GM23338 (cell line): ENCODE results near the gene KLHL1. TPM values are rescaled to one million over a fixed set of nuclear protein-coding genes. Genes with fewer than 3 reads are reported as not detected.

Source experiments
- ATAC-seq: fragments of 200-7000 bp; cut with Tn5 transposase; 3 replicates; pipeline ENCODE4 v1.9.1; 2020
- DNase-seq: peaks from one replicate; pipeline ENCODE4 v3.0.0-alpha.2; 2015; ENCODE audit warnings: low spot score
- H2AFZ ChIP-seq: fragments of 200-600 bp; sonication (generic); 2 replicates; pipeline ENCODE4 v1.8.0; 2016; ENCODE audit warnings: antibody characterized with exemption, mild to moderate bottlenecking, moderate library complexity
- H3F3A ChIP-seq: fragments of 200-600 bp; sonication (generic); replicated peaks from 2 replicates; pipeline ENCODE4 v1.8.0; 2017; ENCODE audit warnings: antibody characterized with exemption, mixed run types, low read depth
- H3K27ac ChIP-seq: fragments of 200-600 bp; sonication (generic); 2 replicates; pipeline ENCODE4 v1.6.1; 2016; ENCODE audit warnings: low read depth
- H3K27me3 ChIP-seq: fragments of 200-600 bp; sonication (generic); 2 replicates; pipeline ENCODE4 v1.8.0; 2016; ENCODE audit warnings: mild to moderate bottlenecking, mixed run types, moderate library complexity; ENCODE audit not compliant: insufficient read depth
- H3K36me3 ChIP-seq: fragments of 200-600 bp; sonication (generic); 2 replicates; pipeline ENCODE4 v1.8.0; 2016; ENCODE audit warnings: mild to moderate bottlenecking; ENCODE audit not compliant: insufficient read depth
- H3K4me1 ChIP-seq: fragments of 200-600 bp; sonication (generic); 2 replicates; pipeline ENCODE4 v1.8.0; 2016; ENCODE audit warnings: mild to moderate bottlenecking, moderate library complexity; ENCODE audit not compliant: insufficient read depth
- H3K4me2 ChIP-seq: fragments of 200-600 bp; sonication (generic); 2 replicates; pipeline ENCODE4 v1.7.1; 2017; ENCODE audit warnings: mixed run types
- H3K4me3 ChIP-seq: fragments of 200-600 bp; sonication (generic); 2 replicates; pipeline ENCODE4 v1.6.1; 2016; ENCODE audit warnings: mixed run types
- H3K79me2 ChIP-seq: fragments of 200-600 bp; sonication (generic); replicated peaks from 2 replicates; pipeline ENCODE4 v1.8.0; 2017; ENCODE audit warnings: mild to moderate bottlenecking; ENCODE audit not compliant: insufficient read depth
- H3K9me2 ChIP-seq: fragments of 200-600 bp; sonication (generic); 2 replicates; pipeline ENCODE4 v1.8.0; 2017; ENCODE audit not compliant: insufficient read depth
- H4K20me1 ChIP-seq: fragments of 200-600 bp; sonication (generic); replicated peaks from 2 replicates; pipeline ENCODE4 v1.8.0; 2017; ENCODE audit warnings: mild to moderate bottlenecking; ENCODE audit not compliant: insufficient read depth
- H3K27ac Mint-ChIP-seq: 2 replicates; pipeline ENCODE4 v1.8.0; 2020; ENCODE audit warnings: inconsistent platforms, mild to moderate bottlenecking, moderate library complexity, mixed read lengths
- H3K27me3 Mint-ChIP-seq: 3 replicates; pipeline ENCODE4 v1.8.0; 2022; ENCODE audit warnings: low read depth, mild to moderate bottlenecking, moderate library complexity, mixed read lengths, inconsistent platforms; ENCODE audit not compliant: insufficient read depth, poor library complexity
- H3K36me3 Mint-ChIP-seq: 3 replicates; pipeline ENCODE4 v1.8.0; 2021; ENCODE audit warnings: low read depth, mild to moderate bottlenecking, inconsistent platforms, moderate library complexity, mixed read lengths
- H3K4me1 Mint-ChIP-seq: 3 replicates; pipeline ENCODE4 v1.8.0; 2020; ENCODE audit warnings: mild to moderate bottlenecking, inconsistent platforms, mixed read lengths
- H3K4me3 Mint-ChIP-seq: 3 replicates; pipeline ENCODE4 v1.8.0; 2021; ENCODE audit warnings: moderate library complexity, mild to moderate bottlenecking, inconsistent platforms, mixed read lengths
- H3K9me3 Mint-ChIP-seq: 3 replicates; pipeline ENCODE4 v1.8.0; 2020; ENCODE audit warnings: moderate library complexity, mild to moderate bottlenecking, inconsistent platforms, mixed read lengths
- CTCF ChIP-seq, 2 experiments: fragments of 200-600 bp in 1 of 2; sonication (generic) in 1 of 2; conservative IDR thresholded peaks; 2 replicates each; pipeline versions ENCODE4 v1.5.1 to v1.6.1; 2016 to 2017; ENCODE audit warnings: antibody characterized with exemption in 2 of 2, low read depth in 2 of 2, mild to moderate bottlenecking in 2 of 2, moderate library complexity in 1 of 2
- ETS1 ChIP-seq: IDR thresholded peaks from 2 replicates; pipeline ENCODE4 v1.6.1; 2016; ENCODE audit warnings: antibody characterized with exemption
- EZH2 ChIP-seq: fragments of 200-600 bp; sonication (generic); IDR thresholded peaks from one replicate; pipeline ENCODE4 v1.8.0; 2017; ENCODE audit warnings: antibody characterized with exemption, mild to moderate bottlenecking, low read depth; ENCODE audit not compliant: unreplicated experiment
- EZH2phosphoT487 ChIP-seq: fragments of 200-600 bp; sonication (generic); IDR thresholded peaks from one replicate; pipeline ENCODE4 v1.8.1; 2018; ENCODE audit warnings: antibody characterized with exemption; ENCODE audit not compliant: unreplicated experiment
- JUNB ChIP-seq: IDR thresholded peaks from one replicate; pipeline ENCODE4 v1.6.1; 2016; ENCODE audit warnings: antibody characterized with exemption; ENCODE audit not compliant: unreplicated experiment
- NANOG ChIP-seq: IDR thresholded peaks from 2 replicates; pipeline ENCODE4 v1.6.1; 2016; ENCODE audit warnings: antibody characterized with exemption, borderline replicate concordance
- POLR2AphosphoS5 ChIP-seq: IDR thresholded peaks from 2 replicates; pipeline ENCODE4 v1.6.1; 2016; ENCODE audit warnings: antibody characterized with exemption, low read depth
- REST ChIP-seq: IDR thresholded peaks from one replicate; pipeline ENCODE4 v1.6.1; 2018; ENCODE audit warnings: antibody characterized with exemption; ENCODE audit not compliant: unreplicated experiment
- STAT1 ChIP-seq: IDR thresholded peaks from one replicate; pipeline ENCODE4 v1.6.1; 2016; ENCODE audit warnings: antibody characterized with exemption; ENCODE audit not compliant: unreplicated experiment
- ZNF114 ChIP-seq: fragments of 250-450 bp; sonication (Bioruptor Pico); IDR thresholded peaks from 2 replicates; pipeline ENCODE4 v1.5.0; 2020; ENCODE audit warnings: mild to moderate bottlenecking, moderate library complexity
- ZNF331 ChIP-seq: fragments of 250-450 bp; sonication (Bioruptor Pico); IDR thresholded peaks from 2 replicates; pipeline ENCODE4 v1.5.0; 2020; ENCODE audit warnings: low read depth, mild to moderate bottlenecking, moderate library complexity
- ZNF462 ChIP-seq: fragments of 250-450 bp; sonication (Bioruptor Pico); IDR thresholded peaks from 2 replicates; pipeline ENCODE4 v1.5.0; 2020; ENCODE audit warnings: mild to moderate bottlenecking, moderate library complexity
- polyA plus RNA-seq: library from polyadenylated mRNA; unstranded; fragments of >200 nt; fragmentation: Nextera tagmentation; extraction: Ambion mirVana; gene quantifications from 2 replicates; pipeline ENCODE4 v1.2.1, GENCODE V29; 2016
- total RNA-seq: library from RNA; depleted of rRNA; stranded (reverse); fragments of >200 nt; shearing (Covaris generic); gene quantifications from 2 replicates; pipeline ENCODE4 v1.2.3, GENCODE V29; 2014

KLHL1 gene
- total and polyA plus RNA-seq, 2 experiments from 2014 or later: not detected

GRCh38 chr13:69999875-70000274 lies 108.4 kb downstream of the KLHL1 start:
- no peak for TF ChIP-seq REST
- no peak for TF ChIP-seq EZH2
- no peak for TF ChIP-seq JUNB
- no peak for TF ChIP-seq EZH2phosphoT487
- no peak for TF ChIP-seq ZNF462
- no peak for TF ChIP-seq POLR2AphosphoS5
- no peak for TF ChIP-seq NANOG
- TF ChIP-seq ZNF114 (CRISPR knock-in tag): no peak
- no peak for TF ChIP-seq ZNF331 (CRISPR knock-in tag)
- no peak for TF ChIP-seq ETS1
- no peak for TF ChIP-seq STAT1
- TF ChIP-seq CTCF (conservative IDR thresholded peaks at IDR 0.05; ENCODE audit: low read depth in 2 of 2): no peak
- H3K27ac ChIP-seq: no peak overlapping the region
- no peaks in the 10 kb centered on the region for H3K4me1 Mint-ChIP-seq

More at GRCh38 chr13:69999875-70000274, 108.4 kb downstream of the KLHL1 start:
- Mint-ChIP-seq H3K27ac (no peak overlapping the region), H3K4me3 (no peak overlapping the region), H3K27me3 (no peaks in the 10 kb centered on the region), H3K9me3 (no peaks in the 10 kb centered on the region), H3K36me3 (no peaks in the 10 kb centered on the region)
- Histone ChIP-seq H3K27me3 (no peaks in the 10 kb centered on the region), H3K4me2 (no peak overlapping the region), H3F3A (no peaks in the 10 kb centered on the region), H3K4me1 (no peaks in the 10 kb centered on the region), H3K79me2 (no peaks in the 10 kb centered on the region), H3K9me2 (0 out of 2 replicates have a peak, but pooled peaks cover 6% of the 10 kb centered on the region), H2AFZ (no peak overlapping the region), H3K36me3 (no peaks in the 10 kb centered on the region), H3K4me3 (no peak overlapping the region), H4K20me1 (no peaks in the 10 kb centered on the region)
- ATAC-seq: no peak
- DNase-seq: no peak
